GM12801 (cell line): ENCODE data around the gene TBC1D9.

Experiments
- TF ChIP-seq, protein P1 (sequence below): IDR thresholded peaks from one replicate; pipeline ENCODE4 v1.5.1; 2011; ENCODE audit warnings: control low read depth; ENCODE audit not compliant: insufficient read length; ENCODE audit errors: extremely low read depth

Gene TBC1D9

GRCh38 chr4:140756319-140757231 lies at the start of gene TBC1D9:
TBC1D9 (minus strand) TSS chr4:140756385; CDS start chr4:140756045, 340 bp downstream.
- TF ChIP-seq, protein P1, sequence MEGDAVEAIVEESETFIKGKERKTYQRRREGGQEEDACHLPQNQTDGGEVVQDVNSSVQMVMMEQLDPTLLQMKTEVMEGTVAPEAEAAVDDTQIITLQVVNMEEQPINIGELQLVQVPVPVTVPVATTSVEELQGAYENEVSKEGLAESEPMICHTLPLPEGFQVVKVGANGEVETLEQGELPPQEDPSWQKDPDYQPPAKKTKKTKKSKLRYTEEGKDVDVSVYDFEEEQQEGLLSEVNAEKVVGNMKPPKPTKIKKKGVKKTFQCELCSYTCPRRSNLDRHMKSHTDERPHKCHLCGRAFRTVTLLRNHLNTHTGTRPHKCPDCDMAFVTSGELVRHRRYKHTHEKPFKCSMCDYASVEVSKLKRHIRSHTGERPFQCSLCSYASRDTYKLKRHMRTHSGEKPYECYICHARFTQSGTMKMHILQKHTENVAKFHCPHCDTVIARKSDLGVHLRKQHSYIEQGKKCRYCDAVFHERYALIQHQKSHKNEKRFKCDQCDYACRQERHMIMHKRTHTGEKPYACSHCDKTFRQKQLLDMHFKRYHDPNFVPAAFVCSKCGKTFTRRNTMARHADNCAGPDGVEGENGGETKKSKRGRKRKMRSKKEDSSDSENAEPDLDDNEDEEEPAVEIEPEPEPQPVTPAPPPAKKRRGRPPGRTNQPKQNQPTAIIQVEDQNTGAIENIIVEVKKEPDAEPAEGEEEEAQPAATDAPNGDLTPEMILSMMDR, result no peak

DNA sequence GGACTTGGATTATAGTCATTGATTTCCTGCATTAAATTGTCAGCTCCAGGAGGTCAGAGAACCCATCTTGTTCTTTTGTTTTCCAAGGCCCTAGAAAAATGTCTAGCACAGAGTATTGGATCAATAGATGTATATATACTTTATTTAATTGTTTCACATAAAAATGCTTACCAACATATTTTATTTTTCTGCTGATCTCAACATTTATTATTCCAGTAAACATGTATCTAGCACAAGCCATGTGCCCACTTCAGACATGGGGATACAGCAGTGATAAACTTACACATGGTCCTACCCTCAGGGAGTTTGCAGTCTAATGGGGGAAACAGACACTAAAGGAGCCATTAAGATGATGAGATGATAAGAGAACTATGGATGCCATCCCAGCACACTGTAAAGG lies 49.1 kb upstream of the TBC1D9 start:
- TF ChIP-seq, protein P1, result no peak

GRCh38 chr4:140802591-140802990 lies 46.4 kb upstream of the TBC1D9 start:
- TF ChIP-seq, protein P1, result no peak

- TF ChIP-seq, protein P1, result no peak
Observed at GRCh38 chr4:140800666-140801065, 44.5 kb upstream of the TBC1D9 start.

- TF ChIP-seq, protein P1, result no peak
Observed at GRCh38 chr4:140799686-140800225, 43.6 kb upstream of the TBC1D9 start.

- TF ChIP-seq, protein P1, result no peak
Observed at GRCh38 chr4:140793291-140793690, 37.1 kb upstream of the TBC1D9 start.

GRCh38 chr4:140790765-140791164 lies 34.6 kb upstream of the TBC1D9 start:
- TF ChIP-seq, protein P1, result no peak
